Testis (tissue), 3 donors: ENCODE data around the gene PHF3. TPM values are rescaled to one million over a fixed set of nuclear protein-coding genes. Genes with fewer than 3 reads are reported as not detected.

Experiments
- DNase-seq: peaks from one replicate; pipeline ENCODE4 v3.0.0-alpha.2; 2019
- H3K27ac ChIP-seq, 2 donors: fragments of 200-600 bp; sonication (generic); one replicate each; pipeline ENCODE4 v1.5.1; 2019
- H3K27me3 ChIP-seq: fragments of 200-600 bp; sonication (generic); one replicate; pipeline ENCODE4 v1.5.1; 2019
- H3K36me3 ChIP-seq: fragments of 200-600 bp; sonication (generic); one replicate; pipeline ENCODE4 v1.5.1; 2017; ENCODE audit warnings: low read depth; ENCODE audit errors: missing control alignments
- H3K4me1 ChIP-seq: fragments of 200-600 bp; sonication (generic); one replicate; pipeline ENCODE4 v1.5.1; 2019
- H3K4me3 ChIP-seq, 2 donors: fragments of 200-600 bp; sonication (generic); one replicate each; pipeline ENCODE4 v1.5.1; 2017 to 2019
- H3K9me3 ChIP-seq: fragments of 200-600 bp; sonication (generic); one replicate; pipeline ENCODE4 v1.5.1; 2017
- CTCF ChIP-seq, 3 experiments: fragments of 450-650 bp in 2 of 3; fragments of 200-600 bp in 1 of 3; sonication (generic) in 1 of 3; IDR thresholded peaks; one replicate each; pipeline ENCODE4 v1.5.1; 2016 to 2019; ENCODE audit warnings: antibody characterized with exemption in 3 of 3, mild to moderate bottlenecking in 2 of 3, moderate library complexity in 1 of 3
- POLR2A ChIP-seq: fragments of 450-650 bp; IDR thresholded peaks from one replicate; pipeline ENCODE4 v1.6.1; 2017; ENCODE audit warnings: antibody characterized with exemption, mild to moderate bottlenecking, moderate library complexity
- WGBS, 2 donors: methylation state at CpG; one replicate each; pipeline ENCODE4 v1.1.5; 2018; 5-methylcytosine and 5-hydroxymethylcytosine counted together
- intact Hi-C: fragments of 100-400 bp; cut with DNase I; formaldehyde crosslinking; loops from one replicate; pipeline ENCODE4 v1.15.1; 2023; ENCODE audit warnings: low total_unique reads
- polyA plus RNA-seq: library from polyadenylated mRNA; stranded (reverse); fragments of 350-450 nt; fragmentation: Illumina TruSeq; extraction: RNeasy Lipid Tissue Mini Kit (QIAGEN cat#74804); gene quantifications from one replicate; pipeline ENCODE4 v1.2.3, GENCODE V29; 2014; ENCODE audit warnings: low read depth, low replicate concordance; ENCODE audit not compliant: insufficient read depth
- total RNA-seq, 2 donors: library from RNA; depleted of rRNA; stranded (reverse); fragments of >200 nt; gene quantifications; one replicate each; pipeline ENCODE4 v1.2.3, GENCODE V29; 2016

The PHF3 gene
- total and polyA plus RNA-seq, 3 donors from 2014 or later, result 18.7 to 82.4 (median 76.1) TPM

- intact Hi-C loops, result no loop called here
- Histone ChIP-seq H3K4me1 (no peaks in the 10 kb centered on the region), H3K27me3 (no peaks in the 10 kb centered on the region), H3K9me3 (no peaks in the 10 kb centered on the region), H3K27ac (no peak overlapping the region), H3K4me3 (no peak overlapping the region), H3K36me3 (no peaks in the 10 kb centered on the region)
- TF ChIP-seq CTCF (IDR thresholded peaks at IDR 0.05), result no peak
- TF ChIP-seq POLR2A, result no peak
- WGBS, 2 donors, result 78 to 95% methylated on average over 1 of the region's 1 CpG
- DNase-seq, result no peak
These were observed 5.1 kb upstream of the PHF3 start for GRCh38 chr6:63630466-63630865.

GRCh38 chr6:63634630-63635029 is 972 bp upstream of the PHF3 start:
- intact Hi-C loops, result no loop called here
- 34 to 40% methylated on average over 2 of the region's 2 CpGs for WGBS, 2 donors
- TF ChIP-seq CTCF (IDR thresholded peaks at IDR 0.05) (no peak), POLR2A (no peak)
- Histone ChIP-seq H3K27me3 (no peaks in the 10 kb centered on the region), H3K4me3 (peak overlapping the region in 1 of 2 donors; percentile 95), H3K4me1 (peaks cover 13% of the 10 kb centered on the region), H3K36me3 (no peaks in the 10 kb centered on the region), H3K9me3 (no peaks in the 10 kb centered on the region), H3K27ac (no peak overlapping the region)
- DNase-seq, result no peak

- WGBS, 2 donors, result 2% methylated on average over 4 to 5 of the region's 5 CpGs
These were observed 401 bp upstream of the PHF3 start for GRCh38 chr6:63635215-63635587.

GRCh38 chr6:63636518-63637021 is 968 bp downstream of the PHF3 start:
- no peaks in the 10 kb centered on the region for H3K36me3 ChIP-seq
- intact Hi-C loops, result no loop called here
- H3K4me1 ChIP-seq, result peaks cover 19% of the 10 kb centered on the region
- no peaks in the 10 kb centered on the region for H3K27me3 ChIP-seq
- no peak for TF ChIP-seq CTCF (IDR thresholded peaks at IDR 0.05)
- TF ChIP-seq POLR2A, result no peak
- peak overlapping the region; percentile 94 to 99 for H3K27ac ChIP-seq
- no peaks in the 10 kb centered on the region for H3K9me3 ChIP-seq
- 0 to 1% methylated on average over 16 to 23 of the region's 23 CpGs for WGBS, 2 donors
- DNase-seq, result peak; percentile 92
- peak overlapping the region; percentile 83 to 95 for H3K4me3 ChIP-seq

More at GRCh38 chr6:63635215-63635587, 401 bp upstream of the PHF3 start:
- peak overlapping the region; percentile 94 to 99 for H3K27ac ChIP-seq
- peak; percentile 19 for DNase-seq
- peak overlapping the region; percentile 83 to 95 for H3K4me3 ChIP-seq
- no peaks in the 10 kb centered on the region for H3K27me3 ChIP-seq
- H3K4me1 ChIP-seq, result peaks cover 16% of the 10 kb centered on the region
- no peak for TF ChIP-seq CTCF (IDR thresholded peaks at IDR 0.05)
- TF ChIP-seq POLR2A, result no peak
- H3K9me3 ChIP-seq, result no peaks in the 10 kb centered on the region
- H3K36me3 ChIP-seq, result no peaks in the 10 kb centered on the region
- intact Hi-C loops, result no loop called here

GRCh38 chr6:63637865-63638445 is 2.4 kb downstream of the PHF3 start:
- intact Hi-C loops, result no loop called here
- DNase-seq, result no peak
- Histone ChIP-seq H3K36me3 (no peaks in the 10 kb centered on the region), H3K4me1 (peaks cover 19% of the 10 kb centered on the region), H3K27ac (no peak overlapping the region), H3K9me3 (no peaks in the 10 kb centered on the region), H3K4me3 (no peak overlapping the region), H3K27me3 (no peaks in the 10 kb centered on the region)
- WGBS, 2 donors, result 29 to 36% methylated on average over 2 of the region's 2 CpGs
- TF ChIP-seq POLR2A, result no peak
- no peak for TF ChIP-seq CTCF (IDR thresholded peaks at IDR 0.05)
